Measurements from ENCODE around the gene CDK14.

- TF ChIP-seq CTCF (IDR thresholded peaks at IDR 0.05) (no peak), EZH2phosphoT487 (IDR thresholded peaks at IDR 0.05) (no peak), EZH2 (IDR thresholded peaks at IDR 0.05) (no peak)
Measured at GRCh38 chr7:90946730-90947501, 350.8 kb downstream of the CDK14 start.
